Subcutaneous adipose tissue (tissue), 4 donors: ENCODE measurements around the gene AATF. TPM values are rescaled to one million over a fixed set of nuclear protein-coding genes. Genes with fewer than 3 reads are reported as not detected.

Source experiments
- total RNA-seq, 4 donors: library from RNA; depleted of rRNA; stranded (reverse); fragments of >200 nt; gene quantifications; one replicate each; pipeline ENCODE4 v1.1.0, GENCODE V29; 2016
- TF ChIP-seq, protein P1 (sequence below): fragments of 450-650 bp; IDR thresholded peaks from one replicate; pipeline ENCODE4 v1.5.1; 2016; ENCODE audit warnings: low read depth, mild to moderate bottlenecking, control low read depth, antibody characterized with exemption, moderate library complexity

Gene AATF
- total RNA-seq, 4 donors from 2014 or later = 25.3 to 38.3 (median 29.1) TPM

DNA sequence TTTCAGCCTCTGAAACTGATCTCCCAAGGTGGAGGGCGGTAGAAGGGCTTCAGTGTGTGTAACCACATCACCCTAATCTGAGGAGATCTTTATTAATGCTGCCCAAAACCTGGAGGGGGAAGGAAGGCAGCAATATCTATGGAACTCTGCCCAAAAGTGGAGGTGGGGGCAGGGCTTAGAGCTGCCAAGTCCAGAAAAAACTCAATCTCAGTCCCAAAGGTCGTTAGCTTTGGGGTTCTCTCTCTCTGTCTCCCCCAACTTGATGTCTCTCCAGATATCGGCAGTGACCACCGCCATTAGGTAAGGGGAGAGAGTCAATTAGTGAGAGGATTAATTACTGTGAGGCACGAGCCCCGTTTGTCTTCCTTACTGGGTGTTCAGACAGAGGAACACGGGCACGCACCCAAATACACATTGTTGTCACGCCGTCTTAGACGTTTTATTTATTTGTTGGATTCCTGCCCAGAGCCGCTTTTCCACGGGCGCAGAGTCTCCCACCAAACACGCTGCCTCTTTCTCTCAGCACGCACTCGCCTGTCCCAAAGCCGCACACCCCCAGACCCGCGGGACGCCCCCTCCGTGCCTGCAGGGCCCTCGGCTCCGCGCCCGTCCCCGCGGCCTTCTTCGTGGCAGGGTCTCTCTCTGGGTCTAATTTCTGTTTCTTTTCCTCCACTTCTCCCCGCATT, 16.9 kb upstream of the AATF start:
- TF ChIP-seq, protein P1, sequence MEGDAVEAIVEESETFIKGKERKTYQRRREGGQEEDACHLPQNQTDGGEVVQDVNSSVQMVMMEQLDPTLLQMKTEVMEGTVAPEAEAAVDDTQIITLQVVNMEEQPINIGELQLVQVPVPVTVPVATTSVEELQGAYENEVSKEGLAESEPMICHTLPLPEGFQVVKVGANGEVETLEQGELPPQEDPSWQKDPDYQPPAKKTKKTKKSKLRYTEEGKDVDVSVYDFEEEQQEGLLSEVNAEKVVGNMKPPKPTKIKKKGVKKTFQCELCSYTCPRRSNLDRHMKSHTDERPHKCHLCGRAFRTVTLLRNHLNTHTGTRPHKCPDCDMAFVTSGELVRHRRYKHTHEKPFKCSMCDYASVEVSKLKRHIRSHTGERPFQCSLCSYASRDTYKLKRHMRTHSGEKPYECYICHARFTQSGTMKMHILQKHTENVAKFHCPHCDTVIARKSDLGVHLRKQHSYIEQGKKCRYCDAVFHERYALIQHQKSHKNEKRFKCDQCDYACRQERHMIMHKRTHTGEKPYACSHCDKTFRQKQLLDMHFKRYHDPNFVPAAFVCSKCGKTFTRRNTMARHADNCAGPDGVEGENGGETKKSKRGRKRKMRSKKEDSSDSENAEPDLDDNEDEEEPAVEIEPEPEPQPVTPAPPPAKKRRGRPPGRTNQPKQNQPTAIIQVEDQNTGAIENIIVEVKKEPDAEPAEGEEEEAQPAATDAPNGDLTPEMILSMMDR = no peak

DNA sequence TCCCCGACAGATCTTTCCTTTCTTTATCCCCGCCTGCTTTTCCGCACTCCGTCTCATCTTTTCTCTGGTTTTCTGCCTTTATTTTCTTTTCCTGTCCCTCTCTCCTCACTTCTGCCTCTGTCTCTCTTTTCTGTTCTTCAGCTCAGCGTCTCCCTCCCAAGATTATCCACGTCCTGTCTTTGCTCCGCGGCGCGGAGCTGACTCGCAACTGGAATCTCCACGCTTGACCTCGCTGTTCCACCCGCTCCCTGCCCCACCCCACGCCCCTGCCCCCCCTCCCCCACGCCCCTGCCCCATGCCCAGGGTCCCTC, 16.4 kb upstream of the AATF start:
- TF ChIP-seq, protein P1 = no peak

DNA sequence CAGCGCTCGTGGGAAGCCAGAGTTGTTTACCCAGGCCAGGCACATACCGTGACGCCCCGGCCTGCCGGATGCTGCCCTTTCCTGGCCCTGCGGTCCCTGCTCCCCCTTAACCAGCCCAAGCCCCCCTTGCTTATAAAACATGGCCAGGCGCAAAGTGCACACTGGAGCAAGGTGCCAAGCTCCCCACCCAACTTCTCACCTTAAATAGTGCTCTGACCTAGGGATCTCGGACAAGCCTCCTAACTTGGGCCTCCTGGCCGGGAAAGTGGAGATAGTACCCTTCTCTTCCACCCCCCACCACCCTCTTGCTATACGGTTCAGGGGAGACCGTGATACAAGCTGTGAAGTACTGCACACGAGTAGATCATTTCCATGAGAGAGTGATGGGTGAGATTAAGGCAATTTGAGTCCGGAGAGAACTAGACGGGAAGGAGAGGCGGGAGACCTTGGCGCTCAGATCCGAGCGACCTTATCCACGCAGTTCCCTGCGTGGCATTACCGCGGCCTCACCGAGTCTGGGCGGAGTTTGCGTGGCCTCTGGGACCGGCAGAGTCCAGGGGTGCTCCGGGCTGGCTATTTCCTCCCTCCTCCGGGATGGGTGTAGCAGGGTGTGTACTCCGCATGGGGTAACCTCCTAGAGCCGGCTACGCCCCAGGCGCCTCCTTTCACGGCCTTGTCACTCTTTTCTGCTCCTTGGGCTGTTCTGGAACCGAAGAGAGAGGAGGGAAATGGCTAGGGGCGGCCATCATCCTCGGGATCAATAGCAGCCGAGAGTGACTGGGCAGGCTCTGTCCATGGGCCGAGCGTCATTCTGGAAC, 15.9 kb upstream of the AATF start:
- TF ChIP-seq, protein P1 = no peak

- TF ChIP-seq, protein P1 = no peak
Observed at GRCh38 chr17:36933512-36934143, 15.1 kb upstream of the AATF start.

- TF ChIP-seq, protein P1 = no peak
Observed at GRCh38 chr17:36934144-36934691, 14.5 kb upstream of the AATF start.

DNA sequence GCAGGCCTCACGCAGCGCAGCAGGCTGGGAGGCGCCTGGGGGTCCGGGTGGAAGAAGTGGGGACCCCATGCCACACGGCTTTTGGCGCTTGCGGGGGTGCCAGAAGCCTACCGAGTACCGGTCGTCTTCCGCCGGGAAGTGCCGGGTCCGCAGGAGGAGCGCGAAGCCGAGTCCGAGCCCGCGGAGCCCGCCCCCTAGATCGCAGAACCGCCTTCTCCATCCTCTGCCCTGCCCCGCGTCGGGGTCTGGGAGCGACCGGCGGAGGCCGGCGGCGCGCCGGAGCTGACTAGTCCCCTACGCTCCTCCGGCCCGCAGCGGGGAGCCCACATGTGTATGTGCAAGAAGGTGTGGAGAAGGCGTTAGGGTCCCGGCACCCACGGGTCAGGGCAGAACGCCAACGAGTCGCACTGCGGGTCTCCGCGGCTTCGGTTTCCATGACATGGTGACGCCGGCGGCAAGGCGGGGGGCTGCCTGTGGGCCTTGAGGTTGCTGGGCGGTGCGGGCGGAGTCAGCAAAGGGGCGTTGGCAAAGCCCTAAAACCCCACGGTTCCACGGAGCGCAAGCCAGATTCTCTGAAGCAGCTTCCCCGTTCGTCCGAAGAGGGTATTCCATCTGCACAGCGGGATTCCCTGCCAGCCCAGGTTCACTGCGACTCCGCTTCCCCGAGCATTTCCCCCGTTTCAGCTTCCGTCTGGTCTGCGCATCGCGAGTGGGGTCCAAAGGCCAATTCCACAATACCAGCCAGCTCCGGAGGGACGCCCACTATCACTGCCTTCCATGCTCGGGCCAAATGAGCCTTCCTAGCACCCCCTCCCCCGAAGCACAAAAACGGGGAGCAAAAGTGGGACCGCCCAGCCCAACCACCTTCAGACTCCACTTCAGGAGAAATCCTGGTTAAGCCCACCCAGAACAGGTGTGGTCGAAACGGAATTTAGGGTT, 13.8 kb upstream of the AATF start:
- TF ChIP-seq, protein P1 = no peak
